ENCODE results near the gene TMTC2. TPM values are rescaled to one million over a fixed set of nuclear protein-coding genes. Genes with fewer than 3 reads are reported as not detected.

The TMTC2 gene
- total RNA-seq, 1 donor = 7.2 TPM

GRCh38 chr12:83010169-83010804 is 323.6 kb downstream of the TMTC2 start:
- no peaks in the 10 kb centered on the region for H3K27me3 ChIP-seq (ENCODE audit: insufficient read depth, low read length)
- no peak overlapping the region for H3K4me3 ChIP-seq (ENCODE audit: low read length)
- peaks cover 24% of the 10 kb centered on the region for H3K9me3 ChIP-seq (ENCODE audit: low read depth, low read length)
- no peaks in the 10 kb centered on the region for H3K4me1 ChIP-seq (ENCODE audit: insufficient read depth, low read length)

- no peaks in the 10 kb centered on the region for H3K9me3 ChIP-seq (ENCODE audit: low read depth, low read length)
- H3K27me3 ChIP-seq (ENCODE audit: insufficient read depth, low read length) = no peaks in the 10 kb centered on the region
- peaks cover 5% of the 10 kb centered on the region for H3K4me1 ChIP-seq (ENCODE audit: insufficient read depth, low read length)
- no peak overlapping the region for H3K4me3 ChIP-seq (ENCODE audit: low read length)
These were observed 328.9 kb downstream of the TMTC2 start for GRCh38 chr12:83015390-83016217.

GRCh38 chr12:83016218-83016835 is 329.6 kb downstream of the TMTC2 start:
- Histone ChIP-seq H3K4me1 (ENCODE audit: insufficient read depth, low read length) (peaks cover 5% of the 10 kb centered on the region), H3K27me3 (ENCODE audit: insufficient read depth, low read length) (no peaks in the 10 kb centered on the region), H3K4me3 (ENCODE audit: low read length) (no peak overlapping the region), H3K9me3 (ENCODE audit: low read depth, low read length) (no peaks in the 10 kb centered on the region)

DNA sequence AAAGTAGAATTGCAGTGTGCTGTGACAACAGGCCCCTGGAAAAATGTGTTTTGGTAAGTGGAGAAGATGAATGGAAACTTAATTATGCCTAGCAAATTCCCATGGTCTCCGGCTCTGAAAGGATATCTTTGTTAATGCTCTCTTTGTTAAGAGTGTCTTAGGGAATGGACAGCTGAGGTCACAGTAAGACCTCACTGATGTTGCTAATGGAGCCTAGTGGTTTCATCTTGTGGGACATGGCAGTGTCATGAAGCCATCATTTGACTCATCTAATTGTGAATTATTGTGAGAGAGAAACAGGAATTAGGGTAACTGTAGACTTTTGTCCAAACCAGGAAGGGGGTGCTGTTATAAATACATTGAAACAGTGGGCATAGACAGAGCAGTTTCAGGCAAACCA is 330.3 kb downstream of the TMTC2 start:
- Histone ChIP-seq H3K4me1 (ENCODE audit: insufficient read depth, low read length) (peaks cover 5% of the 10 kb centered on the region), H3K4me3 (ENCODE audit: low read length) (no peak overlapping the region), H3K27me3 (ENCODE audit: insufficient read depth, low read length) (no peaks in the 10 kb centered on the region), H3K9me3 (ENCODE audit: low read depth, low read length) (no peaks in the 10 kb centered on the region)

DNA sequence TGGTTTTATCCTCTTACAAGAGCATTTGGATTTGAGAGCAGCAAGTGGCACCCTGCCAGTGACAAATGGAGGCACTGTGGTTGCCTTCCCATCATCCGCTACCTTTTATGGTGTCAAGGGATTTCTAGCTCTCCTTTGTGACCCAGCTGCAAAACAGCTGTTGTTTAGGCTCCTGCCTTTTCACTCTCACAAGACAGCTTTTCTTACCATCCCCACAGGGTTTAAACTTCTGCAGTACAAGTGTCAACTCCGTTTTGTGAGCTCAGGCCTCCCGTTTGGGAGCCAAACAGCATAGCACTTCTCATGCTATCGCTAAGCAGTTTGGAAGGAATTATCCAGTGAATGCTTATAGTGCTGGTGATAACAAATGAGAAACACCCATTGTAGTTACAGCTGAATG is 331.4 kb downstream of the TMTC2 start:
- H3K4me3 ChIP-seq (ENCODE audit: low read length) = no peak overlapping the region
- peaks cover 5% of the 10 kb centered on the region for H3K4me1 ChIP-seq (ENCODE audit: insufficient read depth, low read length)
- H3K9me3 ChIP-seq (ENCODE audit: low read depth, low read length) = no peaks in the 10 kb centered on the region
- H3K27me3 ChIP-seq (ENCODE audit: insufficient read depth, low read length) = no peaks in the 10 kb centered on the region

DNA sequence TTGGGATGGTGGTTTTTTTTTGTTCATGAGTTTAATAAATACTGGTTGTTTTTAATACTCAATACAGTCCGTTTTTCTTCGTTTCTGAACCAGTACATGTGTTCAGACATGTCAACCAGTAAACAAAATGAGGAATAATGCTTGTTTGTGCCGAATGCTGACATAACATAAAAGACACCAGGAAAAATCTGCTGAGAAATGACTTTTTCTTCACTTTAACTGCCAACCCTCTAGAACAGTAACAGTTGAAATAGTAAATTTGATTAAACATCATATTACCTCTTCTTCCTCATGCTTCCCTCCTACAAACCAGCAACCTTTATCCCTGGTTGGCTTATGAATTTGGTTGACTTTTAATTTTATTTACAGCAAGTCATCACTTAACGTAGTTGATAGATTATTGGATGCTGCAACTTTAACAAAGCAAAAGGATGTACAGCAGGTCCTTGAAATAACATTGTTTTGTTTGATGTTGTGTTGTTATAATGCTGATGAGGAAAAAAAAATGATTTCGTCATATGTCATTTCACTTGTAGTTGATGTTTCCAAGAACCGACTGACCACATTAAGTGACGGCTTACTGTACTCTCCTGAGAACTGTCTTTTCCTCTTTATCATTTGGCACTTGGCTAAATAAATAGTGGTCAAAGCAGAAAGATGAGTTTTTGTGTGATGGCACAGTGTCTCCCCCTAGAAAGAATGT is 340.5 kb downstream of the TMTC2 start:
- H3K4me1 ChIP-seq (ENCODE audit: insufficient read depth, low read length) = peaks cover 3% of the 10 kb centered on the region
- H3K4me3 ChIP-seq (ENCODE audit: low read length) = no peak overlapping the region
- no peaks in the 10 kb centered on the region for H3K9me3 ChIP-seq (ENCODE audit: low read depth, low read length)
- no peaks in the 10 kb centered on the region for H3K27me3 ChIP-seq (ENCODE audit: insufficient read depth, low read length)

DNA sequence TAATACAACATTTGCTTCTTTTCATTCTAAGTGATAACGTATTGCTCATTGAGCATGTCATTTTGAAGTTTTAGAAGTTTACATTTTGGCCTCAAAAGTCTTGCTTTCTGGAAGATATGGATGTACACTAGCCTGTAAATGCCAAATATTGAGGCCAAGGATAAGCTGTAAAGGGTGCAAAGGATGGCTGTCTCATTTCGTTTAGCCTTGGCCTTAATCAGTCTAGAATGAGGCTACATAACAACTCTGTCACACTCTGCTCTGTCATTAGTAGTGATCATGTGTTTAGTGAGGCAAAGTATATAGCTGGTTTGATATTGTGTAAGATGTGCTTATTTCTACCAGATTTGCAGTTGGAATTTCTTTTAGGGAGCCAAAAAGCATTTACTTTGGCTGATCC is 344.5 kb downstream of the TMTC2 start:
- H3K27me3 ChIP-seq (ENCODE audit: insufficient read depth, low read length) = no peaks in the 10 kb centered on the region
- no peaks in the 10 kb centered on the region for H3K9me3 ChIP-seq (ENCODE audit: low read depth, low read length)
- peaks cover 3% of the 10 kb centered on the region for H3K4me1 ChIP-seq (ENCODE audit: insufficient read depth, low read length)
- H3K4me3 ChIP-seq (ENCODE audit: low read length) = no peak overlapping the region

DNA sequence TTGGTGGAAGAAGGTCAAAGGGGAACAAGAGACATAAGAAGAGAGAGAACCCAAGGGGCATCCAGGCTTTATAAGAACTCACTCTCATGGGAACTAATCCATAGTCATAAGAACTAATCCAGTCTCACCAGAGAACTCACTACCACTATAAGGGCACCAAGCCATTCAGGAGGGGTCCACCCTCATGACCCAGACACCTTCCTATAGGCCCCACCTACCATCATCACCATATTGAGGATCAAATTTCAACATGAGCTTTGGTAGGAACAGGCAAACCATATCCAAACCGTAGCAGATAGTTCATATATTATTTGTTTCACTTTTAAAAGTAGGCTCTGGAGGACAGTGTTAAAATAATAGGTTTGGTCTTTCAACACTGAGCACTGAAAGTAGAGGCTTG is 350.1 kb downstream of the TMTC2 start:
- Histone ChIP-seq H3K27me3 (ENCODE audit: insufficient read depth, low read length) (no peaks in the 10 kb centered on the region), H3K4me3 (ENCODE audit: low read length) (no peak overlapping the region)

GRCh38 chr12:83039413-83039812 is 352.7 kb downstream of the TMTC2 start:
- no peaks in the 10 kb centered on the region for H3K4me1 ChIP-seq (ENCODE audit: insufficient read depth, low read length)
- no peaks in the 10 kb centered on the region for H3K27me3 ChIP-seq (ENCODE audit: insufficient read depth, low read length)
- H3K9me3 ChIP-seq (ENCODE audit: low read depth, low read length) = no peaks in the 10 kb centered on the region
- no peak overlapping the region for H3K4me3 ChIP-seq (ENCODE audit: low read length)

More for the DNA sequence above, 350.1 kb downstream of the TMTC2 start:
- H3K4me1 ChIP-seq (ENCODE audit: insufficient read depth, low read length) = no peaks in the 10 kb centered on the region
- no peaks in the 10 kb centered on the region for H3K9me3 ChIP-seq (ENCODE audit: low read depth, low read length)

GRCh38 chr12:83040339-83040738 is 353.6 kb downstream of the TMTC2 start:
- H3K9me3 ChIP-seq (ENCODE audit: low read depth, low read length) = no peaks in the 10 kb centered on the region
- no peaks in the 10 kb centered on the region for H3K4me1 ChIP-seq (ENCODE audit: insufficient read depth, low read length)
- H3K27me3 ChIP-seq (ENCODE audit: insufficient read depth, low read length) = no peaks in the 10 kb centered on the region
- H3K4me3 ChIP-seq (ENCODE audit: low read length) = no peak overlapping the region

DNA sequence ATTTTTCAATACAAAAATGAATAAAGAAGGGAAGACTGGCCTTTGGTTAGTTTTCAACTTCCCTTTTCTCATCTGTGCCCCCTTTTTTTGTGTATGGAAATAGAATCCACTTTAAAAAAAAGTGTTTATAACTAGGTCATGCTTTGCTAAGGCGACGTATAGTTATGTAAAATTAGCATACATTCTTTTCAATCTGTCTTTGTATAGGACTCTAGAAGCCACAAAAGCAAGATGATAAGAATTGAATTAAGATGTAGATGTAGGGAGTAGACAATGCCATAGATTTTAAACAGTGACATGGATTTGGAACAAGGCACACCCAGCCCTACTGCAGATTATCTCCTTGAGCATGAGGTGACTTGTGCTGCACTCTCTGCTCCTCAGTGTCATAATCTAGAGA is 354.3 kb downstream of the TMTC2 start:
- Histone ChIP-seq H3K9me3 (ENCODE audit: low read depth, low read length) (no peaks in the 10 kb centered on the region), H3K27me3 (ENCODE audit: insufficient read depth, low read length) (no peaks in the 10 kb centered on the region), H3K4me1 (ENCODE audit: insufficient read depth, low read length) (no peaks in the 10 kb centered on the region), H3K4me3 (ENCODE audit: low read length) (no peak overlapping the region)

- Histone ChIP-seq H3K4me3 (ENCODE audit: low read length) (no peak overlapping the region), H3K4me1 (ENCODE audit: insufficient read depth, low read length) (no peaks in the 10 kb centered on the region), H3K27me3 (ENCODE audit: insufficient read depth, low read length) (no peaks in the 10 kb centered on the region), H3K9me3 (ENCODE audit: low read depth, low read length) (no peaks in the 10 kb centered on the region)
These were observed 355.9 kb downstream of the TMTC2 start for GRCh38 chr12:83042441-83043200.

DNA sequence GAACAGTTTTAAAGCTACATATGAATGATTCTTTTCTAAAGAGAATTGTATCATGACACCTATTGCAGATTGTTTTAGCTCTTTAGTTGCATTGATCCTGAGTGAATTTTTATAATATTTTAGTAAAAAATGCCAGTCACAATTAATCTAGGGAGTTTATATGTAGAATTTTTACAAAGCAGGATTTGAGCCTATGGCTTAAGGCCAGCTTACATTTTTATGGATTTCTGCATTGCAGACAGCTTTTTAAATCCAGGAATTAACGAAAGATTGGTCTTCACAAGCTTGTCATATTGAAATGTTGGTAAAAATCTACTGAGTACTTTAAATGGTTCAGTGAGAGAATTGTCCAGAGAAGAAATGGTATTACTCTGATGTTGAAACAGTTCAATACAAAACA is 358.0 kb downstream of the TMTC2 start:
- H3K27me3 ChIP-seq (ENCODE audit: insufficient read depth, low read length) = no peaks in the 10 kb centered on the region
- H3K4me1 ChIP-seq (ENCODE audit: insufficient read depth, low read length) = no peaks in the 10 kb centered on the region
- no peaks in the 10 kb centered on the region for H3K9me3 ChIP-seq (ENCODE audit: low read depth, low read length)
- H3K4me3 ChIP-seq (ENCODE audit: low read length) = no peak overlapping the region

DNA sequence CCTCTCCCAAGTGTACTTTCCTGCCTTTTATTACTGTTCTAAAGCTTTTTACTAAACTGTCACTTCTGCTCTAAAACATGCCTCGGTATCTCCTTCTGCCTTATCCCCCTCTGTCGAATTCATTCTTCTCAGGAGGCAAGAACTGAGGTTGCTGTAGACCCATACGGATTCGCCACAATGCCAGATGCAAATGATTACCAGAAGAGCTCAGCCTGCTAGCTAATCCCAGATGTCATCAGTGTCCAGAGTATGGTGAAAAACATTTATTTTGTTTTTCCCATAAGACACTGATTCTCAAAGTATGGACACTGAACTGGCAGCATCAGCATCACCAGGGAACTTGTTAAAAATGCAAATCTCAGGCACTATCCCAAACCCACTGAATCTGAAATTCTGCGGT is 359.3 kb downstream of the TMTC2 start:
- Histone ChIP-seq H3K27me3 (ENCODE audit: insufficient read depth, low read length) (no peaks in the 10 kb centered on the region), H3K9me3 (ENCODE audit: low read depth, low read length) (no peaks in the 10 kb centered on the region), H3K4me1 (ENCODE audit: insufficient read depth, low read length) (no peaks in the 10 kb centered on the region), H3K4me3 (ENCODE audit: low read length) (no peak overlapping the region)
